Left kidney (tissue), 2 donors: ENCODE measurements around the gene PRM2. TPM values are rescaled to one million over a fixed set of nuclear protein-coding genes. Genes with fewer than 3 reads are reported as not detected.

Experiments
- DNase-seq: peaks from one replicate; pipeline ENCODE4 v3.0.0-alpha.2; 2013
- polyA plus RNA-seq: library from polyadenylated mRNA; unstranded; fragments of 120-200 nt; gene quantifications from one replicate; pipeline ENCODE4 v1.2.1, GENCODE V29; 2013; ENCODE audit not compliant: insufficient read length

Gene PRM2
- polyA plus RNA-seq, 1 donor, result not detected

GRCh38 chr16:11229906-11230305, 46.4 kb downstream of the PRM2 start:
- no peak for DNase-seq

GRCh38 chr16:11229432-11229831, 46.8 kb downstream of the PRM2 start:
- DNase-seq, result no peak

- DNase-seq, result no peak
These were observed 50.4 kb downstream of the PRM2 start for GRCh38 chr16:11225677-11226549.

Other genes starting within 250 kb of the PRM2 start
- 4.0 TPM for gene SOCS1, start 20.3 kb downstream of the PRM2 start, polyA plus RNA-seq
- not detected for gene TNP2, start 7.2 kb downstream of the PRM2 start, polyA plus RNA-seq
- not detected for gene PRM3, start 2.9 kb downstream of the PRM2 start, polyA plus RNA-seq
- gene PRM1, start 4.8 kb upstream of the PRM2 start, polyA plus RNA-seq, result not detected
- 35.2 TPM for gene RMI2, start 69.0 kb upstream of the PRM2 start, polyA plus RNA-seq